Osteoblast (primary cell): ENCODE results near the gene CASKIN2. TPM values are rescaled to one million over a fixed set of nuclear protein-coding genes. Genes with fewer than 3 reads are reported as not detected.

Source experiments
- DNase-seq: peaks from one replicate; pipeline ENCODE4 v3.0.0; 2011; ENCODE audit warnings: low spot score, mixed read lengths; ENCODE audit not compliant: insufficient read length; ENCODE audit errors: missing footprints
- H2AFZ ChIP-seq: 2 replicates; pipeline ENCODE4 v1.6.0; 2011; ENCODE audit warnings: mild to moderate bottlenecking, low read length
- H3K27ac ChIP-seq: 2 replicates; pipeline ENCODE4 v1.5.1; 2011; ENCODE audit warnings: mild to moderate bottlenecking, low read depth, low read length, moderate library complexity
- H3K27me3 ChIP-seq: 2 replicates; pipeline ENCODE4 v1.6.0; 2012; ENCODE audit warnings: mild to moderate bottlenecking, control low read depth, inconsistent platforms, low read length, moderate library complexity; ENCODE audit not compliant: insufficient read depth
- H3K36me3 ChIP-seq: 2 replicates; pipeline ENCODE4 v1.5.1; 2011; ENCODE audit warnings: mild to moderate bottlenecking, low read length, control low read depth, moderate library complexity; ENCODE audit not compliant: insufficient read depth
- H3K4me1 ChIP-seq: 2 replicates; pipeline ENCODE4 v1.5.1; 2011; ENCODE audit warnings: mild to moderate bottlenecking, low read length, control low read depth, moderate library complexity; ENCODE audit not compliant: insufficient read depth
- H3K4me2 ChIP-seq: 2 replicates; pipeline ENCODE4 v1.6.0; 2011; ENCODE audit warnings: mild to moderate bottlenecking, low read length; ENCODE audit not compliant: insufficient read depth
- H3K4me3 ChIP-seq: fragments of 200-600 bp; sonication (generic); 3 replicates; pipeline ENCODE4 v1.5.1; 2012; ENCODE audit warnings: mild to moderate bottlenecking, low read length, inconsistent platforms; ENCODE audit not compliant: insufficient read depth
- H3K79me2 ChIP-seq: 2 replicates; pipeline ENCODE4 v1.6.0; 2012; ENCODE audit warnings: mild to moderate bottlenecking, low read length, control low read depth, inconsistent platforms; ENCODE audit not compliant: insufficient read depth
- H3K9me3 ChIP-seq: 2 replicates; pipeline ENCODE4 v1.5.1; 2011; ENCODE audit warnings: low read depth, low read length, control low read depth
- H4K20me1 ChIP-seq: 2 replicates; pipeline ENCODE4 v1.6.0; 2012; ENCODE audit warnings: mild to moderate bottlenecking, low read length, control low read depth; ENCODE audit not compliant: insufficient read depth
- CTCF ChIP-seq: IDR thresholded peaks from 2 replicates; pipeline ENCODE4 v1.5.1; 2011; ENCODE audit warnings: mild to moderate bottlenecking, low read depth, low read length, moderate library complexity; ENCODE audit errors: extremely low read depth
- total RNA-seq: library from RNA; depleted of rRNA; stranded (reverse); fragments of >200 nt; gene quantifications from 2 replicates; pipeline ENCODE4 v1.2.3, GENCODE V29; 2012

Gene CASKIN2
- total RNA-seq, 1 donor, result 8.7 TPM

- Histone ChIP-seq H3K4me3 (no peak overlapping the region), H3K9me3 (no peaks in the 10 kb centered on the region), H3K27me3 (no peaks in the 10 kb centered on the region), H3K4me2 (no peak overlapping the region), H3K36me3 (peaks cover 9% of the 10 kb centered on the region), H3K27ac (no peak overlapping the region), H4K20me1 (peaks cover 7% of the 10 kb centered on the region), H2AFZ (peak overlapping the region; percentile 49), H3K4me1 (no peaks in the 10 kb centered on the region), H3K79me2 (peaks cover 30% of the 10 kb centered on the region)
- TF ChIP-seq CTCF, result no peak
- DNase-seq, result peak; percentile 68
Measured at GRCh38 chr17:75468291-75468754, 47.0 kb downstream of the CASKIN2 start.

- TF ChIP-seq CTCF, result no peak
- no peak for DNase-seq
- Histone ChIP-seq H4K20me1 (peaks cover 4% of the 10 kb centered on the region), H2AFZ (no peak overlapping the region), H3K36me3 (no peaks in the 10 kb centered on the region), H3K27me3 (no peaks in the 10 kb centered on the region), H3K79me2 (peaks cover 39% of the 10 kb centered on the region), H3K4me3 (no peak overlapping the region), H3K27ac (no peak overlapping the region), H3K9me3 (no peaks in the 10 kb centered on the region), H3K4me1 (no peaks in the 10 kb centered on the region), H3K4me2 (no peak overlapping the region)
Measured at GRCh38 chr17:75465039-75465438, 50.3 kb downstream of the CASKIN2 start.

GRCh38 chr17:75463603-75464002, 51.7 kb downstream of the CASKIN2 start:
- no peaks in the 10 kb centered on the region for H3K4me1 ChIP-seq
- H2AFZ ChIP-seq, result no peak overlapping the region
- no peaks in the 10 kb centered on the region for H3K27me3 ChIP-seq
- peaks cover 46% of the 10 kb centered on the region for H3K79me2 ChIP-seq
- H3K27ac ChIP-seq, result no peak overlapping the region
- no peak for TF ChIP-seq CTCF
- peaks cover 4% of the 10 kb centered on the region for H4K20me1 ChIP-seq
- no peak overlapping the region for H3K4me3 ChIP-seq
- H3K36me3 ChIP-seq, result no peaks in the 10 kb centered on the region
- no peak overlapping the region for H3K4me2 ChIP-seq
- H3K9me3 ChIP-seq, result no peaks in the 10 kb centered on the region
- no peak for DNase-seq

- no peak overlapping the region for H3K4me2 ChIP-seq
- H3K4me3 ChIP-seq, result no peak overlapping the region
- no peaks in the 10 kb centered on the region for H3K9me3 ChIP-seq
- no peak for TF ChIP-seq CTCF
- H4K20me1 ChIP-seq, result peaks cover 4% of the 10 kb centered on the region
- H3K36me3 ChIP-seq, result no peaks in the 10 kb centered on the region
- H3K27ac ChIP-seq, result no peak overlapping the region
- H3K4me1 ChIP-seq, result peaks cover 15% of the 10 kb centered on the region
- no peaks in the 10 kb centered on the region for H3K27me3 ChIP-seq
- no peak overlapping the region for H2AFZ ChIP-seq
- no peak for DNase-seq
- H3K79me2 ChIP-seq, result peaks cover 49% of the 10 kb centered on the region
Measured at GRCh38 chr17:75460295-75460694, 55.0 kb downstream of the CASKIN2 start.
